PC-9 (cell line): ENCODE results near the gene SDK1.

ENCODE experiments used
- EZH2 ChIP-seq: fragments of 200-600 bp; sonication (generic); IDR thresholded peaks from 2 replicates; pipeline ENCODE4 v1.8.0; 2017; ENCODE audit warnings: antibody characterized with exemption, low read depth
- TF ChIP-seq, protein P1 (sequence below): fragments of 200-600 bp; sonication (generic); conservative IDR thresholded peaks from 2 replicates; pipeline ENCODE4 v1.6.1; 2017; ENCODE audit warnings: mixed run types, antibody characterized with exemption, mild to moderate bottlenecking, moderate library complexity

DNA sequence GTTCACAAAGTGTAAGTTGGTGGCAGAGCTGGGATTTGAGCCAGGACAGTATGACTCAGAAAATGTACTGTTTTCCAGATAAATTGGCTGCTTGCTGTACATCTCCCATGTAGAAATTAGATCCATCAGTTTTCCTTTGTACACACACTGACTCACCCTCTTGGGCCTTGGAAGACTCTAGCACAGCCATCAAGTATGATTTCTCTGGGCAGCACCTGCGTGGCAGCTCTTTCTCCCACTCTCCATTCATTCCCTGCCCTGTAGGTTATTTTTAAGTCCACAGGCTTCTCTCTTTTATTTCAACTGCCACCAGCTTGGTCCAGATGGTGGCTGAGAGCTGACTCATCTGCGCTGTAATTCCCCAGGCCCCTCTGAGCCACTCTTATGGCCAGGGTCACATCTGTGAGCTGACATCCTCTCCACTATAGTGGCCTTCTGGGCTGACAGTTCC, 28.3 kb upstream of the SDK1 start:
- TF ChIP-seq, protein P1, sequence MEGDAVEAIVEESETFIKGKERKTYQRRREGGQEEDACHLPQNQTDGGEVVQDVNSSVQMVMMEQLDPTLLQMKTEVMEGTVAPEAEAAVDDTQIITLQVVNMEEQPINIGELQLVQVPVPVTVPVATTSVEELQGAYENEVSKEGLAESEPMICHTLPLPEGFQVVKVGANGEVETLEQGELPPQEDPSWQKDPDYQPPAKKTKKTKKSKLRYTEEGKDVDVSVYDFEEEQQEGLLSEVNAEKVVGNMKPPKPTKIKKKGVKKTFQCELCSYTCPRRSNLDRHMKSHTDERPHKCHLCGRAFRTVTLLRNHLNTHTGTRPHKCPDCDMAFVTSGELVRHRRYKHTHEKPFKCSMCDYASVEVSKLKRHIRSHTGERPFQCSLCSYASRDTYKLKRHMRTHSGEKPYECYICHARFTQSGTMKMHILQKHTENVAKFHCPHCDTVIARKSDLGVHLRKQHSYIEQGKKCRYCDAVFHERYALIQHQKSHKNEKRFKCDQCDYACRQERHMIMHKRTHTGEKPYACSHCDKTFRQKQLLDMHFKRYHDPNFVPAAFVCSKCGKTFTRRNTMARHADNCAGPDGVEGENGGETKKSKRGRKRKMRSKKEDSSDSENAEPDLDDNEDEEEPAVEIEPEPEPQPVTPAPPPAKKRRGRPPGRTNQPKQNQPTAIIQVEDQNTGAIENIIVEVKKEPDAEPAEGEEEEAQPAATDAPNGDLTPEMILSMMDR, result no peak
- TF ChIP-seq EZH2, result no peak
